Tibial nerve (tissue), 4 donors: ENCODE data around the gene KDR. TPM values are rescaled to one million over a fixed set of nuclear protein-coding genes. Genes with fewer than 3 reads are reported as not detected.

Experiments used
- DNase-seq, 2 donors: peaks; one replicate each; pipeline ENCODE4 v3.0.0-alpha.2; 2019; ENCODE audit warnings: low spot score in 2 of 2
- H3K27ac ChIP-seq, 4 donors: fragments of 200-600 bp; sonication (generic) in 3 of 4; one replicate each; pipeline ENCODE4 v1.5.1; 2017 to 2019; ENCODE audit warnings: mild to moderate bottlenecking in 1 of 4
- H3K27me3 ChIP-seq, 2 donors: fragments of 200-600 bp; sonication (generic) in 1 of 2; one replicate each; pipeline versions ENCODE4 v1.5.1 to v1.6.0; 2017 to 2019
- H3K36me3 ChIP-seq, 3 donors: fragments of 200-600 bp; sonication (generic); one replicate each; pipeline ENCODE4 v1.5.1; 2018 to 2019
- H3K4me1 ChIP-seq, 4 donors: fragments of 200-600 bp; sonication (generic) in 3 of 4; one replicate each; pipeline ENCODE4 v1.5.1; 2017 to 2019
- H3K4me3 ChIP-seq, 4 donors: fragments of 200-600 bp; sonication (generic) in 3 of 4; one replicate each; pipeline ENCODE4 v1.5.1; 2017 to 2019; ENCODE audit warnings: mild to moderate bottlenecking in 1 of 4, moderate library complexity in 1 of 4
- H3K9me3 ChIP-seq, 4 donors: fragments of 200-600 bp; sonication (generic) in 3 of 4; one replicate each; pipeline ENCODE4 v1.5.1; 2017 to 2019
- CTCF ChIP-seq, 5 experiments: fragments of 200-600 bp in 3 of 5; fragments of 450-650 bp in 2 of 5; sonication (generic) in 3 of 5; IDR thresholded peaks; one replicate each; pipeline ENCODE4 v1.5.1; 2016 to 2019; ENCODE audit warnings: antibody characterized with exemption in 5 of 5, mild to moderate bottlenecking in 3 of 5, moderate library complexity in 2 of 5
- EP300 ChIP-seq, 2 donors: sonication (generic); formaldehyde crosslinking; IDR thresholded peaks; one replicate each; pipeline ENCODE4 v1.6.1; 2017; ENCODE audit warnings: antibody characterized with exemption in 2 of 2, mild to moderate bottlenecking in 1 of 2
- POLR2A ChIP-seq, 2 donors: fragments of 450-650 bp; IDR thresholded peaks; one replicate each; pipeline ENCODE4 v1.6.1; 2017; ENCODE audit warnings: antibody characterized with exemption in 2 of 2, mild to moderate bottlenecking in 2 of 2, moderate library complexity in 2 of 2
- WGBS, 2 donors: methylation state at CpG; one replicate each; pipeline ENCODE4 v1.1.5; 2018; 5-methylcytosine and 5-hydroxymethylcytosine counted together
- small RNA-seq: library from RNA; depleted of rRNA; stranded (forward); fragments of <200 nt; gene quantifications from one replicate; pipeline ENCODE3, GENCODE V24; 2016
- total RNA-seq, 4 donors: library from RNA; depleted of rRNA; stranded (reverse); fragments of >200 nt; gene quantifications; one replicate each; pipeline ENCODE4 v1.1.0, GENCODE V29; 2016

KDR gene
- total RNA-seq, 4 donors from 2014 or later: 28.8 to 85.7 (median 74.6) TPM

GRCh38 chr4:55029321-55029720 lies 96.1 kb downstream of the KDR start:
- H3K36me3 ChIP-seq: no peaks in the 10 kb centered on the region
- H3K4me3 ChIP-seq: no peak overlapping the region
- no peaks in the 10 kb centered on the region for H3K27me3 ChIP-seq
- no peaks in the 10 kb centered on the region for H3K9me3 ChIP-seq
- H3K27ac ChIP-seq: no peak overlapping the region
- 79 to 82% methylated on average over 1 of the region's 1 CpG for WGBS, 2 donors
- TF ChIP-seq EP300 (IDR thresholded peaks at IDR 0.05) (no peak), CTCF (IDR thresholded peaks at IDR 0.05) (no peak), POLR2A (IDR thresholded peaks at IDR 0.05) (no peak)
- DNase-seq: no peak
- H3K4me1 ChIP-seq: no peaks in the 10 kb centered on the region

Small RNAs within 50 kb of the gene (small RNA-seq; reads per million reads assigned to genes)
- gene RN7SL424P (not detected), gene RNU6-410P (not detected)

Other genes starting within 250 kb of the KDR start
- gene SRD5A3, start 220.6 kb upstream of the KDR start, total RNA-seq: 10 to 100 TPM in 3 of 4 donors, 1 to 10 TPM in 1; 9.0 to 16.1 (median 12.2) TPM